C4-2B (cell line): ENCODE results near the gene TMEM128.

Source experiments
- ZFX ChIP-seq: fragments of 450-650 bp; IDR thresholded peaks from 2 replicates; pipeline ENCODE4 v1.6.1; 2017
- TF ChIP-seq, protein P1 (sequence below): fragments of 450-650 bp; conservative IDR thresholded peaks from 2 replicates; pipeline ENCODE4 v1.5.1; 2017; ENCODE audit warnings: mild to moderate bottlenecking

DNA sequence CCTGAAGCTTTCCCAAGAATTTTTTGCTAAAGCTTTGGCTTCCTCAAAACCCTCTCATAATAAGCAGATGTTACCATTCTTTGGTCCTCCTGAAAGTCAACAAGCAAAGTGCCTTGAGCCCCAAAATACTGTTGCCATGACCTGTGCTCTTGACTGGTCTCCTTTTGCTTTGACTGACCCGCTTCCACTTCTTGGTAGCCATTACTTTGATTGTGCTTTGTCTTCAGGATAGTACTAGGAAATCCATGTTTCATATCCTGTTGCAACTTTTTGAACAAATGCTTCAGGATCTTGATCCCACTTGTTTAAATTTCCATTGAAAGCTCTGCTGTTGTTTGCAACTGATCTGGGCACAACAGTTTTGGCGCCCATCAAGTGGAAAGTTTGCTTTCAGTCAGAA, 14.4 kb downstream of the TMEM128 start:
- TF ChIP-seq, protein P1, sequence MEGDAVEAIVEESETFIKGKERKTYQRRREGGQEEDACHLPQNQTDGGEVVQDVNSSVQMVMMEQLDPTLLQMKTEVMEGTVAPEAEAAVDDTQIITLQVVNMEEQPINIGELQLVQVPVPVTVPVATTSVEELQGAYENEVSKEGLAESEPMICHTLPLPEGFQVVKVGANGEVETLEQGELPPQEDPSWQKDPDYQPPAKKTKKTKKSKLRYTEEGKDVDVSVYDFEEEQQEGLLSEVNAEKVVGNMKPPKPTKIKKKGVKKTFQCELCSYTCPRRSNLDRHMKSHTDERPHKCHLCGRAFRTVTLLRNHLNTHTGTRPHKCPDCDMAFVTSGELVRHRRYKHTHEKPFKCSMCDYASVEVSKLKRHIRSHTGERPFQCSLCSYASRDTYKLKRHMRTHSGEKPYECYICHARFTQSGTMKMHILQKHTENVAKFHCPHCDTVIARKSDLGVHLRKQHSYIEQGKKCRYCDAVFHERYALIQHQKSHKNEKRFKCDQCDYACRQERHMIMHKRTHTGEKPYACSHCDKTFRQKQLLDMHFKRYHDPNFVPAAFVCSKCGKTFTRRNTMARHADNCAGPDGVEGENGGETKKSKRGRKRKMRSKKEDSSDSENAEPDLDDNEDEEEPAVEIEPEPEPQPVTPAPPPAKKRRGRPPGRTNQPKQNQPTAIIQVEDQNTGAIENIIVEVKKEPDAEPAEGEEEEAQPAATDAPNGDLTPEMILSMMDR: no peak
- TF ChIP-seq ZFX: no peak
